Kasumi-1 (cell line): Measurements from ENCODE around the gene HIPK3.
"Not testable (repeated sequence)": the region's sequence is repeated elsewhere in the genome, so short reads cannot be mapped to it uniquely, and the experiment has no call there.

ENCODE experiments used
- DNase-seq, 2 experiments: peaks; one replicate each; lab custom pipeline; 2025; lab: John Stamatoyannopoulos, UW

Gene HIPK3

DNA sequence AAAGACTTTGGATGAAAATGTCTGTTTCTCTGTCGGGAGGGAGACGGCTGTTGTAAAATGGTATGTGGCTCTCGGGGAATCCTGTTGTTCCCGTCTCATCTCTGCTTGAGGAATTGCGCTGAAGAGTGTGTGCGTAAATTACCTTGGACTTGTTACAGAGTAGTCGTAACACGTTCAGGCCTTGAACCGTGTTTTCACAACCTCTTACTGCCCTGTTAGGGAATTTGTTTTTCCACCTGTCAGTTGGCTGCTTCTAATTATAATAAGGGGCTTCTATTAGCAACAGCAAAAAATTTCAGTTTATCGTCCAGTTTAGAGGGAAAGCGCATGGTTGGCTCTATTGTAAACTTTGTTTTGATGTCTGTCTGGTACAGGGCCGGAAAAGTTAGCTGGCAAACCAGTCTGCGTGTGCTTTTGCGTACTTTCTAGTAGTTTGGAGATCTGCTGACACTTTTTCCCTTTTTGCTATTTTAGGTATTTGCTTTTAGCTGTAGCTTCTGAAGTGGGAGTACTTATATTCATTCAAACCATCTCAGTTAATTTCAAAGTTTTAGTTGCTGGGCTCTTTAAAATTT lies 1.5 kb downstream of the HIPK3 start:
- DNase-seq: peak; percentile 72 to 85

DNA sequence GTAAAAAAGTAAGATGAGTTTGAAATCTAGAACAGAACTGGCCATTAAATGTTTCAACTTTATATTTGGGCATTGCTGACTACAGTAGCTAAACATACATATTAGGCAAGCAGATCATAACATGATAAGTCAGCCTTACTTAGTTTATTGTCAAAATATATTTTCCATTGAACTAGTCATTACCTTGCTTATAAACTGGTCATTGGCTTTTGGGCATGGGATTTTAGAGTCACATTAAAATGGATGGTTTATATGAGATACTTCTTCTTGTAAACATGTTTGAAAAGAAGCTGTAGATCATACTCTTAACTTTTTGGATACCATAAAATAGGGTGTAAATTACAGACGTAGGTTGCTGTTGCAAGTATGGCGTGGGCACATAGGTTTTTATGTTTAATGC lies 2.7 kb downstream of the HIPK3 start:
- DNase-seq: no peak

DNA sequence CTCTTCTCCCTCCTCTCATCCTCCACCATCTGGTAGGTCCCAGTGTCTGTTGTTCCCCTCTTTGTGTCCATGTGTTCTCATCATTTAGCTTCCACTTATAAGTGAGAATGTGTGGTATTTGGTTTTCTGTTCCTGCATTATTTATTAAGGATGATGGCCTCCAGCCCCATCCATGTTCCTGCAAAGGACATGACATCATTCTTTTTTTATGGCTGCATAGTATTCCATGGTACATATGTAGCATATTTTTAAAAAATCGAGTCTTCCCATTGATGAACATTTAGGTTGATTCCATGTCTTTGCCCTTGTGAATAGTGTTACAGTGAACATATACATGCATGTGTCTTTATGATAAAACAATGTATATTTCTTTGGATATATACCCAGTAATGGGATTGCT lies 4.2 kb downstream of the HIPK3 start:
- DNase-seq: not testable (repeated sequence)

DNA sequence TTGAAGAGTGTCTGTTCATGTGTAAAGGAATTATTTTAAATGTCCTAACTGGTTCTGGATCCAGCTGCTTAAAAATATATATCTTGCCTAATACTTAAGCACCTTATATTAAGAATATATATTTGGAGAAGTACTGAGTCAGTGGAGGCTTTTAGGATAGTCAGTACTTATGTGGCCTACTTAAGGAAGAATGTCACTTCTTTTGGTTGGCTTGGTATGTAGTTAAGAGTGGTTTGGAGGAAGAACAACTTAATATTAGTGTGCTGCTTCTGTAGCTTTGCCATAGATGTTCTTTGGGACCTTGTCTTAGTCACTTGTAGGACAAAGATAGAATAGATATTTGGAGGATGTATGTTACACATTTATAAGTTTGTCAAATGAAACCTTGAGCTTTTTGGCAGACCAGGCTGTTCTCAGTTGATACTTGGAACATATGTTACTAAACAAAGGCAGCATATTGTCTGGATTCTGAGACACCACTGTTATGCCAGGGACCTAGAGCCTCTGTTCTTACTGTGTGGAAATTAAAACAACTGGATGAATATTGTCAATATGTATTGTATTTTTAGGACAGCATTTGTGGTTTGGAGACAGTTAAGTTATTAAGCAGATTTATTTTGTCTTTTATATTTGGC lies 4.9 kb downstream of the HIPK3 start:
- peak in 1 of 2 experiments; percentile 21 for DNase-seq

DNA sequence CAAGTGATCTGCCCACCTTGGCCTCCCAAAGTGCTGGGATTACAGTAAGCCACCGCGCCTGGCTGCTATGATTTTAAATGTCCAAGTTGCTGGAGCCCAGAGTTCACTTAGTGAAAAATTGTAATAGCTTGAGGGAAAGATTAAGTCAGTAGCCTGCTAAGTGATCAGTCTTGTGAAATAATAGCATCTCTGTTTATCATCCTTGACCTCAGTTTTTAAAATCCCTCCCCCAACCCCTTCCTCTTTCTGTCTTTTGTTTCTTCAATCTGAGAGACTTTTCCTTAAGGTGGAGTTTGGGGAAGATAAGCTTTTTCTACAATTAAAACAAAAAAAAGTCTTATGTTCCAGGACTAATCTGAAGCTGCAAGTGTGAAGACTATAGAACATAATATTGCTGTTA lies 6.4 kb downstream of the HIPK3 start:
- peak; percentile 18 to 24 for DNase-seq

DNA sequence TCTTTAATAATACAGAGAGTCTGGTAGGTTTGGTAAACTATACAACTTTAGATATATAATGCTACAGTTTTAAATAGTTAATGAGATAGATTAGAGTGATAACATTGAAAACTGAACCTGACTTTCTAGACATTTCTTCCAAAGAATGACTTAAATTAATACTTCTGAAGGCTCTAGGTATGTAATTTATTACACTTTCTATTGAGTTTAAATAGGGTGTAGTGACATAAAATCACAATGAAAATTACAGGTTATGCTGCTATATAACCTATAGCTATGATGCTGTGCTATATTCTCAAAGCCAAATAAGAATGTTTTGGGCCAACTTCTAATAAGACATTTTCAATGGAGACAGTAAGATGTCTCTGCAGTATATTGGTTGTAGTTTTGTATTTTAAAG lies 7.7 kb downstream of the HIPK3 start:
- DNase-seq: no peak

DNA sequence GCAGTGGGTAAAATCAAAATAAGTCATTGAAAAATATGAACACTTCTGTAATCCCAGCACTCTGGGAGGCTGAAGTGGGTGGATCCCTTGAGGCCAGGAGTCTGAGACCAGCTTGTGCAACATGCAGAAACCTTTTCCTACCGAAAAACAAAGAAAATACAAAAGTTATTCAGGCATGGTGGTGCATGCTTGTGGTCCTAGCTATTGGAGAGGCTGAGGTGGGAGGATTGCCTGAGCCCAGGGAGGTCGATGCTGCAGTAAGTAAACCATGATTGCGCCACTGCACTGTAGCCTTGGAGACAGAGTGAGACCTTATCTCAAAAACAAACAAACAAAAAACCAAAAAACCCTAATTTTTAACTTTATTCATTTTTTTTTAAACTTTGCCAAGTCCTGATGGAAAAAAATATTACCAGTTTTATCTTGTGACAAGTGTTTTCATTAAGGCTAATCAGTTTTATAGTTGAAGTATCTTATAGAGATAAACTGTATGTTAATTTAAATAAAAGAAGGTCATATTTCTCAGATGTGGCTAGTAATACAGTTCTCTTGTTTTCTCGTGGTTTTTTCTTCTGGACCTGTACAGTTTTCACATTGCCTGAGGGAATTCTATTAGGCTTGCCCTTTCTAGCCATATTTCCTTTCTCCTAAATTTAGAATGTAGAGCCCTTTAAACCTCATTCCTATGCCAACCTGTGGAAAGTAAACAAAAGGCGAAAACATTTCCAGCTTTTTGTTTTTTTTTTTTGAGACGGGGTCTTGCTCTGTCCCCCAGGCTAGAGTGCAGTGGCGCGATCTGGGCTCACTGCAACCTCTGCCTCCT lies 9.4 kb downstream of the HIPK3 start:
- no peak for DNase-seq

DNA sequence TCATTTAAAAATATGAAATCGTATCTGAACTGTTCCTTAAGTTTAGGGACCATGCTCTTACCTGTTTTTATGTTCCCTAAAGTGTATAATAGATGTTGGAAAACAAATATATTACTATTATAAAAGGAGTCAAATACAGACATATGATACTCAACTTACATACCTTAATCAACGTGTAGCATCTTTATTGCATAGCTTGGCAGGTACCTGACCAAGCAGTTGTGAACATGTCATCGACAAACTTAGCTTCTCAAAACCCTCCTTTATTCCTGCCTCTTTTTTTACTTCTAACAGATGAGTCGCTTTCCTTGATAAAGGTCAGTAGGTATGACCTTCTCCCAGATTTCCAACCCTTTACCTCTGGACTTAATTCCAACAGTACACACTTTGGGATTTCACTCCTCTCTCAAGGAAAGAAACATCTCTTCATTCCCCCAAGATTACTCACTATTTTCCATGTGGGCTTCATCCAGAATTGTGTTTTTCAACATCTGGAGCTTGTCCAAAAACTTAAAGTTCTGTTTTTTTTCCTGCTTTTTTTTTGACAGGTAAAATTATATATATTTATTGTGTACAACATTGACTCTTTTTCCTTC lies 11.9 kb downstream of the HIPK3 start:
- no peak for DNase-seq

DNA sequence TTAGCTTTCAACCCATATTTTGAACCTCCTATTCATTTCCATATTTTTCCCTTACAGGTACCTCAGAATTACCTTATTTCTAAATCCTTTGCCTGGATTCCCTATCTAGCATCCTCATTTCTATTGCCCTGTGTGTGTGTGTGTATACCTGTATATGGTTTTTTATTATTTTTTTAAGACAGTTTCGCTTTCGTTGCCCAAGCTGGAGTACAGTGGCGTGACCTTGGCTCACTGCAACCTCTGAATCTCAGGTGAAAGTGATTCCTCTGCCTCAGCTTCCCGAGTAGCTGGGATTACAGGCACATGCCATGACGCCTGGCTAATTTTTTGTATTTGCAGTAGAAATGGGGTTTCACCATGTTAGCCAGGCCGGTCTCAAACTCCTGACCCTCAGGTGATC lies 12.6 kb downstream of the HIPK3 start:
- DNase-seq: no peak

DNA sequence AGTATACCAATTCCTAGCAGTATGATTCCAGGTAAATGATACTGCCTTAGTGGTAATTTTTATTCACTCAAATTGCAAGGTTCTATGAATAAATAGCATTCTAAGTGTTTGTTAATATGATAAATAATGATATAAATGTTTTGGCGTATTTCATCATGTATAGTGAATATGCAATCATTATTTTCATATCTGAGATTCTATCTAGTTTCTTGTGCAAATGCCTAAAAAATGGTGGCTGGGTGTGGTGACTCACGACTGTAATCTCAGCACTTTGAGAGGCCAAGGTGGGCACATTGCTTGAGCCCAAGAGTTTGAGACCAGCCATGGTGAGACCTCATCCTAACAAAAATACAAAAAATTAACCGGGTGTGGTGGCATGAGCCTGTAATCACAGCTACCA lies 13.9 kb downstream of the HIPK3 start:
- no peak for DNase-seq

DNA sequence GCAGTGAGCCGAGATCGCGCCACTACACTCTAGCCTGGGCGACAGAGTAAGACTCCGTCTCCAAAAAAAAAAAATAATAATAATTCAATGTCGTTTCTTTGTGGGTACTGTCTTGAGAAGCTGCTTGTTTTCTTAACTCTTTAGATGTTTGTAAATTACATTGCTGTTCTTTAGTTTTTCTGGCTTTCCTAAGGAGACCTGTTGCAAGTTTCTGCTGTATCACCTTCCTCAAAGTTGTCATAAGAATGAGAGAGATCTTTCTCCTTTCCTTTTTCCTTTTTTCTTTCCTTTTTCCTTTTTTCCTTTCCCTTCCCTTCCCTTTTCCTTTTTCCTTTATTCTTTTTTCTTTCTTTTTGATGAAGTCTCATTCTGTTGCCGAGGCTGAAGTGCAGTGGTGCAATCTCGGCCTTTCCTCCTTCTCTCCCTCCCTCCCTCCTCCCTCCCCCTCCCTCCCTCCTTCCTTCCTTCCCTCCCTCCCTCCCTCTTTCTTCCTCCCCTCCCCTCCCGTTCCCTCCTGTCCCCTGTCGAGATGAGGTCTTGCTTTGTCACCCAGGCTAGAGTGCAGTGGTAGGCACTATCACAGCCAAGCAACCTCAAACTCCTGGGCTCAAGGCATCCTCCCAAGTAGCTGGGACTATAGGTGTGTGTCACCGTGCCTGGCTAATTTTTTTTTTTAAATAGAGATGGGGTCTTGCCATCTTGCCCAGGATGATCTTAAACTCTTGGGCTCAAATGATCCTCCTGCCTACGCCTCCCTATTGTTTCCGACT lies 15.3 kb downstream of the HIPK3 start:
- DNase-seq: no peak

DNA sequence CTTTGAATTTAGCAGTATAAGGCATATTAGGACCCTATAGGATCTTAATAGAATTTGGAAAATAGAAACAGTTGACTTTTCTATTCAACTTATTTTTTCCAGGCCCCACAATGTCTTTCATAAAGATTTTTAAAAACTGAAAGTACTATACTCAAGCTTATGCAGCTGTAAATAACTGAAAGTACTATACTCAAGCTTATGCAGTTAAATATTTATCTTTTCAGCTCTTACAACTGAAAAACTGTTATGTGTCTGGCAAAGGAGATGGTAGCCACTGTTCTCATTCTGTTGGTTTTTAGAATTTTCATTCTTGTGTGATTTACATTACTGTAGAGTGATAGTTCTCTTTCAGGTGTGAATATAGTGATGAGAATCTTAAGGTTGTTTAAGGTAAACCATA lies 16.5 kb downstream of the HIPK3 start:
- no peak for DNase-seq

DNA sequence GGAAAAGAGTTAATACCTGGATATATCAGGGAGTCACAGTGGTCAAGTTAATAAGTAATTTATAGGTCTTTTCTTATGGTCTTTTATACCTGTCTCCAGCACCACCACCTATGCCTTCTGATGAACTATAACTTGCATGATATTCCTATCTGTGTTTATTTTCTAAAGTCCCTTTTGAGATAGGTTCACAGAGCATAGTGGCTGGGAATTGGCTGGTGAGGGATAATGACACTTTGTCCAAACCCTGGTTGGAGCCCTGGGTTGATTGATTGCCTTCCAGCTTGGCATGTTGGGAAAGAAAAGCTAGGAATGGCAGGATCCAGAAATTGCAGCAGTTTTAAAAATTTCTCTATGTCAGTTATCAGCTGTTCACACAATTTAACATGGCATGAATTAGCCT lies 23.2 kb downstream of the HIPK3 start:
- DNase-seq: no peak

DNA sequence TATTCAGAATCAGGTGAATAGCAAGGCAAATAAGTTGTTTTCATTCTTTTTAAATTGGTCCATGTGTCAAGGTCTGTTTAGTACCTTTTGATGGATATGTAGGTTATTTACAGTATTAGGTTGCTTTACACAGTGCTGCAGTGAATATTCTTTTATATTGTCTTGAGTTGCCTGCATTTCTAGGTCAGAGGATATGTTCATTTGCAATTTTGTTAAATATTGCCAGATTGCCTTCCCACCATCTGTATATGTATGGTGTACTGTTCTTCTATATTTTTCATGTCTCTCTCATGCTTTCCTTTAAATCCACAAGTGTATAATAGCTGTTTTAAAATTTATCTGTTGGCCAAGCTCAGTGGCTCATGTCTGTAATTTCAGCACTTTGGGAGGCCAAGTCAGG lies 24.6 kb downstream of the HIPK3 start:
- no peak for DNase-seq

DNA sequence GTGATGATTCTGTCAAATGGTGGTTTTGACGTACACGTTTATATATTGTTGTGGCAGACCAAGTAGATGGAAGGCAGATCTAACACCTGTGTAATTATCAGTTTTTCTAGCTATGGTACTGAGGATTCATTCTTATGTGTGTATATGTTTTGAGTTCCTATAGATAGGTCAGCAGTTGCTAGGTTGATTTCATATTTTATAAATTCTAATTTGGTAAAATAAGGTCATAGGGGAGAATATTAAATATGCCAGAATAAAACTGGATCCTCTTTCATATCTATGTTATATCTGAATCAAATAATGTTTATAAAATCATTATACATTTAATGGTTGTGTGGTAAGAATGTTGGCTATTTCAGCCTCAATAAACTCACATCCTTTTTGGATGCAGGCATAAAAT lies 27.6 kb downstream of the HIPK3 start:
- no peak for DNase-seq

DNA sequence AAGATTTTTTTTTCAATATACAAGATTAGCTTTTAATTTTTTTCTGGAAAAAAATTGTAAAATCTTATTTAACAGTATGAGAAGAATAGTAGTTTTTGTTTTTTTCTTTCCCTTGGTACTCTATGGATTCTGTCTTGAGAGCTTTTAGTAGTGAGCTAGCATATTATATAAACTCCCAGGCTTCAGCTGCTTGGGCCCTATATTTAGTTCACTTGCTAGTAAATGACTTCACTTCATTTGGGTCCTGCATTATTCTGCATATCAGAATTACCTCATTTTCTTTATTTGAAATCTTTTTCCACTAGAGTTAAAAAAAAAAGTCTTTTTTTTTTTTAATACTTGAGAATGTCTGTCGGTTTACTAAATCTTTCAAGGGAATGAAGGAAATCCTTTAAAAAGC lies 33.1 kb downstream of the HIPK3 start:
- no peak for DNase-seq

DNA sequence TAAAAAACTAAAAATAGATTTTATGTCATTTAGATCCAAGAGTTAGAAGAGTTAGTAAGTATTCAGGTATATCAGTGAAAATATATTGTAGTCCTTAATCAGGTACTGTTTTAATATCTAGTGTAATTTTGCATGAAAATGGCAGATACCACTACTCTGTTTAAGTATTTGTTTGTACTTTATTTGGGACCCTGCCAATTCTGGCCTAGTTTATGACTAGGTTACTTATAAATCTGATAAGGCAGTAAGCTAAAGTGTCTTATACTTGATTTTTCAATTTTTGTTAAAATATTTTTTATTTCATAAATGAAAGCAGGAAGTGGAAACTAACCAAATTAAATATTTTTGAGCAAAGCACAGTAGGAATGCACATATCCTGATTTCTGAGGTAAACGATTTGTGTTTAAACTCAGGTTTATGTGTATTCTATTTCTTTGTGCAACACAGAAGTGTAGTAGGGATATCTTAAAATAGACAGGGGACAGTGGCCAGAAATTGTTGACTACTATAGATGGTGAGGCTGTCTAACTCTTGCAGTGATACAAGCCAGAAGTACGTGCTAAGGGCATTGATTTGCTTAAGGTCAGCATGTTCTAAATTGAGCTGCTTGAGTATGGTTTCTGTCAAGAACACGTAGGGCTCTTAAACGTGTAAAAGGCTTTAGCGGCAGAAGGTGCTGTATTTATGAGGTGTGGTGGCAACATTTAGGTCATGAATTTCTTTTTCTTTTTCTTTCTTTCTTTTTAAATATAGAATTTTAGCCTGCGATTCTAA lies 34.0 kb downstream of the HIPK3 start:
- DNase-seq: no peak

DNA sequence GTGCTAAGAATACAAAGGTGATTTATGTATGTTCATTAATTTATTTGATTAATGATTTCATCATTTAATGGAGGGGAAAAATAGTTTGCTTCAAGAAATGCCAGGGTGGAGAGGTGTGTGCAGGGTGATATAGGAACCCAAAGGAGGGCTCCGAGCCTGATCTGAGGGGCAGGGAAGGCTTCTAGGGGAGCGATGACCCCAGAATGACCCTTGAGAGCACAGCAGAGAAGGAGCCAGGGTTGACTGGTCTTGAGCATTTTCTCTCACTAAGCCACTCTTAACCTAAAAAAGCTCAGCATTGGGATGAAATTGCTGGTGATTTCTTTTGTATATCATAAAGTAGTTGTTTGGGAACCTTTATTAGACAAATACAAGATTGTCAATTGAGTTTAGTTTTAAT lies 35.1 kb downstream of the HIPK3 start:
- no peak for DNase-seq

DNA sequence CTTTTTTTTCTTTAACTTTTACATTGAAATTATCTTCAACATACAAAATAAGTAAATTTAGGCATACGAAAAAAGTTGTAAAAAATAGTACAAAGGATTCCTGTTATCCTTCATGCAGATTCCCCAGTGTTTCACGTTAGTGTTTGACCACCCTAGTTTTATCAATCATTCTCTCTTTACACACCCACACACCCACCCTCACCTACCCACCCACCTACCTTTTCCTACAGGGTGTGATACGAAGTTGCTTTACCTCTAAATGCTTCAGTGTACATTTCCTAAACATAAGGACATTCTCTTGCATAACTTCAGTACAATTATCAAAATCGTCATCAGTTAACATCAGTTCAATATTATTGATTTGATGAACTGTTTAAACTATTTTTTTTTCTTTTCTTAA lies 37.0 kb downstream of the HIPK3 start:
- DNase-seq: no peak

DNA sequence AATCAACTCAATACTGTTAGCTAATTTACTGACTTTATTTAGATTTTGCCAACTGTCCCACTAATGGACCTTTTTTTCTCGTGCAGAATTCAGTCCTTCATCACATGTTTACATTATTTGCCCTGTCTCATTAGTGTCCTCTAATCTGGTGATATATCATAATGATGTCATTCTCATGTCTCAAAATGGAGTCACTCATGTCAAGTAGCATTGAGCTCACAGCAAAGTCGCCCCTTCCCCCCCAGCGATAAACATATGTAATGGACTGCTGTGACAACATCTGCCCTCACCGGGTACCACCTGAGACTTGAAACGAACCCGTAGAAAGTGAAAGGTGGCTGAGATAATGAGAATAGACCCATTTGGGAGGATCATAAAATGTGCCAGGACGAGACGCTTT lies 37.6 kb downstream of the HIPK3 start:
- no peak for DNase-seq

DNA sequence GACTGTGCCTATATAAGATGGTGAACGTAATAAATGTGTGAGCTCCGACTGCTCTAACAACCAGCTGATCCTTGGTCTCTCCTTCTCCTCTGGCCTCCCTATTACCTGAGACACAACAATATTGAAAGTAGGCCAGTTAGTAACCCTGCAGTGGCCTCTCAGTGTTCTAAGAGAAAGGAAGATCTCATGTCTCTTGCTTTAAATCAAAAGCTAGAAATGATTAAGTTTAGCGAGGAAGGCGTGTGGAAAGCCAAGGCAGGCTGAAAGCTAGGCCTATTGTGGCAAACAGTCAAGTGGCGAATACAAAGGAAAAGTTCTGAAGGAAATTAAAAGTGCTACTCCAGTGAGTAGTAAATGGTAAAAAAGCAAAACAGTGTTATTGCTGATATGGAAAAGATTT lies 39.5 kb downstream of the HIPK3 start:
- no peak for DNase-seq

DNA sequence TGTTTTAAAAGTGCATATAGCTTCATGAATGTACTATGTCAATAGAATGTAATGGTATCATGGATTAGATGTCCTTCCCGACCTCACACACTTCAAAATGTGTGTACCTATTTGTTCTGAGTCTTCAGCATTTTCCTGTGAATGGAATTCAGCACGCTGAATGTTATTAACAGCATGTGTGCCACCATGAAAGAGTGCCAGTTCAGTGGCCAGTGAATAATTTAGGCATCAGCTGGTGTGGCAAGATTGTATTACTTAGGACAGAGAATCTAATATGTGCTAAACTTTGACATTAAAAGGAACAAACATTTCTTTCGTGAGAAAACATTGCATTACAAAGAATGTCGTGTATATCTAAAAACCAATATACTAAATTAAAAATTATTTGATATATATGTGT lies 46.4 kb downstream of the HIPK3 start:
- no peak for DNase-seq
